Activated T-cell treated with anti-CD3 and anti-CD28 coated beads for 24 hours (primary cell): ENCODE results near the gene KCNJ13.
"Not testable (repeated sequence)": the region's sequence is repeated elsewhere in the genome, so short reads cannot be mapped to it uniquely, and the experiment has no call there.

Source experiments
- DNase-seq: peaks from one replicate; pipeline ENCODE4 v3.0.0-alpha.2; 2020; ENCODE audit warnings: low read depth

The KCNJ13 gene

DNA sequence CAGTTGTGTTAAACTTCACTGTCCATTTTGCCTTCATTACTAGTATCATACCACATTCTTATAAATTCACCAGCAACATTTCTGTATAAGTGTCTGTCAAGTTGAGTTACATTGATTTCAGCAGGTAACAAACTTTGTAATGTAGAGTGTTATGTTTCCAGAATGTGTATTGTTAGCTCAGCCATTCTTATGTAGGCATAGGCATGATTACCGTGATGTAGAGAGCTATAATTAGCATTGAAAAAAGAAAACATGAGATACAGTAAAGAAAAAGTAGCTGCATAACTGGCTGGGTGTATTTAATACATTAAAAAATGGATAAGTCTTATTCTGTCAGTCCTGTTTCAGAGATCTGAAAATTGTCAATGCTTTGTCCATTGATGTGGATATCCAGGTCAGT is 8.5 kb downstream of the KCNJ13 start:
- DNase-seq: no peak

GRCh38 chr2:232761301-232761907 is 15.0 kb downstream of the KCNJ13 start:
- peak; percentile 15 for DNase-seq

GRCh38 chr2:232757905-232758304 is 18.5 kb downstream of the KCNJ13 start:
- no peak for DNase-seq

DNA sequence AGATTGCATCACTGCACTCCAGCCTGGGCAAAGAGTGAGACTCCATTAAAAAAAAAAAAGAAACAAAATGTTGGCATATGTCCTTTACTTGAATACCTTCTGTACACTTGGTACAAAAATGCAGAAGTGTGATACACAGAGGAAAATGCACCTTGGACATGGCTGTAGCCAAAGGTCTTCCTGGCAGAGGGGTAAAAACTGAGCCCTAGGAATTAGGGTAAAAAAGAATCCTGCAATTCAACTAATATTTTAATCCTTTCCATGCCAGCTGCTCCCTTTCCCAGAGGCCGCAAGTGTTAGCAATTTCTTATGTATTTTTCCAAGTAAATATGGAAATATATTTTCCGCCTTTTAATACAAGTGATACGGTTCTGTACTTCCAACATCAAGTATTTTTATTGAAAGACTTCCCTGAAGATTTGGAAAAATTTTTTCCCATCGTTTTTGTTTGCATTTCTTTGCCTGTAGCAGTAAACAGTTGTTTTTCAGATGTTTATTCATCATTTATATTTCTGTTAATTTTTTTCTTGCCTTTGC is 26.2 kb downstream of the KCNJ13 start:
- DNase-seq: no peak

DNA sequence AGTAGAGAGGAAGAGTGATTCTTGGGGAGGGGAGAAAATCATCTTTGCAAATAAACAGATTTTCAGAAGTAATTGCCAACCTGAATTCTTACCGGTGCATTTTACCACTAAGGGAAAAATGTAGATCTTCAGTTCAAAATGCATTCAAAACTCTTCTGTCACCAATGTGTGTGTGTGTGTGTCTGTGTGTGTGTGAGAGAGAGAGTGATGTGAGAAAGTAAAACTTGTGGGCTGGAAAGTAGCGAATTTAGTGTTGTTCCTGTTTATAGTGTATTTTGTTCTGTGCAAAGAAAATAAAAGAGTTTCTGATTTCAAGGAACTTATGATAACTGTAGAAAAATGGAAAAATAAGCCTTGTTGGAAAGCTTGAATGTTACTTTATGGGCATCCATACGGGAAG is 27.0 kb downstream of the KCNJ13 start:
- no peak for DNase-seq

GRCh38 chr2:232748038-232748437 is 28.3 kb downstream of the KCNJ13 start:
- DNase-seq: no peak

- no peak for DNase-seq
These were observed 31.4 kb downstream of the KCNJ13 start for GRCh38 chr2:232744963-232745362.

- no peak for DNase-seq
These were observed 34.4 kb downstream of the KCNJ13 start for GRCh38 chr2:232741972-232742371.

DNA sequence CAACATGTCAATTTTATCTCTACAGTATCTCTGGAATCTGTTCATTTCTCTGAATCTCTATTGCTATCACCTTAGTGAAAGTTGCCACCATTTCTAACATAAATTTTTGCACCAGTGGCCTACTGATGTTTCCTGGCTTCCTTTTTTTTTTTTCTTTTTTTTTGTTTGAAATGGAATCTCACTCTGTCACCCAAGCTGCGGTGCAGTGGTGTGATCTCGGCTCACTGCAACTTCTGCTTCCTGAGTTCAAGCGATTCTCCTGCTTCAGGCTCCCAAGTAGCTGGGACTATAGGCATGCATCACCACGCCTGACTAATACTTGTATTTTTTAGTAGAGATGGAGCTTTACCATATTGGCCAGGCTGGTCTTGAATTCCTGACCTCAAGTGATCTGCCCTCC is 35.1 kb downstream of the KCNJ13 start:
- DNase-seq: no peak

GRCh38 chr2:232731470-232731869 is 44.9 kb downstream of the KCNJ13 start:
- DNase-seq: no peak

DNA sequence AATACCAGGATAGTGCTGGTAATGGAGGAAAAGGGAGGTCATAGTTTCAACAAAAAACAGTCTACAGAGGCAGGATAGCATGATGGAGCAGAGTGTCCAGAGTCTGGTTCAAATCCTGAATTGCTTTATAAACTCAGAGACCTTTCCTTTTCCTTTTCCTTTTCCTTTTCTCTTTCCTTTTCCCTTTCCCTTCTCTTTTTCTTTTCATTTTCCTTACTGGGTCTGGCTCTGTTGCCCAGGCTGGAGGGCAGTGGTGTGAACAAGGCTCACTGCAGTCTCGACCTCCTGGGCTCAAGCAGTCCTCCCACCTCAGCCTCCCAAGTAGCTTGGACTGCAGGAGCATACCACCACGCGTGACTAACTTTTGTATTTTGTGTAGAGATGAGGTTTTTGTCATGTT is 47.6 kb downstream of the KCNJ13 start:
- DNase-seq: no peak

DNA sequence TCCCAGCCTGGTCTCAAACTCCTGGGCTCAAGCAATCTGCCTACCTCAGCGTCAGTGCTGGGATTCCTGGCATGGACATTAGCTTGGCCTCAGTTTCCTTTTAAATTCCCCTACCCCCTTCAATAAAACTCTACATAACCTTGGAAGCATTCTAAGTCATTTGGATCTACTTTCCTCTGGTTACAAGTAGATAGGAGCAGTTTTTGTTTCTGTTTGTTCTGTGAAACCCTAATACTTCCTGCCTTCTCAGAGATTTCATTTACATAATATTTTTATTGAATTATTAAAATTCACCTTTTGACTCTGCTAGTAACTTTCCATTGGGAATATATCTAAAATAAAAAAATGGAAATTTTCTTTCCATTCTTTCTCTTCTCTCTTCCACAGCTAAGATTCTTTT is 53.3 kb downstream of the KCNJ13 start:
- no peak for DNase-seq

GRCh38 chr2:232721882-232722281 is 54.5 kb downstream of the KCNJ13 start:
- DNase-seq: no peak

DNA sequence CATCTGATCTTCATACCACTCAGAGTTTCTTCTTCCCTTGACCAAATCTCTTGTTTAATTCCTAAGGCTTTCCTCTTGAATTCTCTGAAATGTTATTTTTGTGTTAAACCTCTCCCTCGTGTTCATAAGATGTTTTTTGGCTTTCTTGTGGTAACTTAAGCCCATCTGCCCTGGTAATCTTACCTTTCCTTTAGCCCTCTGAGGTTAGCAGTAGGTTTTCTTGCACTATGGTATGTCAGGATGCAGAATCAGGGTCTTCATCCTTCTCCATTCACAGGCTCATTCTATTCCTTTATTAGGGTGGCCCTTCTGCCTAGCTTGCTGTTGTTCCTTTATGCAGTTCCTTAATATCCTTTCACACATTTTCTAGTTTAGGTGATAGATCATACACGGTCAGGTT is 55.1 kb downstream of the KCNJ13 start:
- no peak for DNase-seq

GRCh38 chr2:232720056-232720455 is 56.3 kb downstream of the KCNJ13 start:
- not testable (repeated sequence) for DNase-seq
